Ishikawa (cell line): ENCODE data around the gene PSENEN.
A peak's percentile ranks its signal among the peaks of the same experiment; 100 is the strongest.

ENCODE experiments used
- CEBPB ChIP-seq: IDR thresholded peaks from 2 replicates; pipeline ENCODE4 v1.6.1; 2012
- CREB1 ChIP-seq: IDR thresholded peaks from 2 replicates; pipeline ENCODE4 v1.6.1; 2012; ENCODE audit warnings: low read depth
- EGR1 ChIP-seq: IDR thresholded peaks from 2 replicates; pipeline ENCODE4 v1.6.1; 2012
- EP300 ChIP-seq: IDR thresholded peaks from 2 replicates; pipeline ENCODE4 v1.6.1; 2012; ENCODE audit warnings: borderline replicate concordance
- FOXM1 ChIP-seq: IDR thresholded peaks from 2 replicates; pipeline ENCODE4 v1.6.1; 2012; ENCODE audit warnings: low read depth, borderline replicate concordance
- MAX ChIP-seq: IDR thresholded peaks from 2 replicates; pipeline ENCODE4 v1.6.1; 2012
- NFIC ChIP-seq: IDR thresholded peaks from 2 replicates; pipeline ENCODE4 v1.6.1; 2012
- RAD21 ChIP-seq: IDR thresholded peaks from 2 replicates; pipeline ENCODE4 v1.6.1; 2012; ENCODE audit warnings: low read depth
- REST ChIP-seq: IDR thresholded peaks from 2 replicates; pipeline ENCODE4 v1.6.1; 2012; ENCODE audit warnings: low read depth, mild to moderate bottlenecking
- TAF1 ChIP-seq: IDR thresholded peaks from 2 replicates; pipeline ENCODE4 v1.6.1; 2012; ENCODE audit warnings: low read depth, mild to moderate bottlenecking
- TCF12 ChIP-seq: IDR thresholded peaks from 2 replicates; pipeline ENCODE4 v1.6.1; 2012; ENCODE audit warnings: low read depth
- TEAD4 ChIP-seq: IDR thresholded peaks from 2 replicates; pipeline ENCODE4 v1.6.1; 2012
- USF1 ChIP-seq: IDR thresholded peaks from 2 replicates; pipeline ENCODE4 v1.6.1; 2012
- YY1 ChIP-seq: IDR thresholded peaks from 2 replicates; pipeline ENCODE4 v1.6.1; 2012; ENCODE audit warnings: low read depth
- ZBTB7A ChIP-seq: IDR thresholded peaks from 2 replicates; pipeline ENCODE4 v1.6.1; 2012; ENCODE audit warnings: low read depth

The PSENEN gene

GRCh38 chr19:35715981-35716800 lies 29.3 kb upstream of the PSENEN start:
- TF ChIP-seq EGR1 (no peak), USF1 (0 out of 2 replicates have a peak, but pooled peaks have one; percentile 4), MAX (peak; percentile 92)

GRCh38 chr19:35716801-35717664 lies 28.4 kb upstream of the PSENEN start:
- peak; percentile 26; the same call in 1 of the 2 replicates for TF ChIP-seq MAX
- peak; percentile 17; the same call in 1 of the 2 replicates for TF ChIP-seq USF1
- TF ChIP-seq EGR1: peak; percentile 94
- TF ChIP-seq TEAD4: no peak
- TF ChIP-seq CREB1: peak; percentile 17; the same call in 1 of the 2 replicates
- TF ChIP-seq TAF1: peak; percentile 31
- no peak for TF ChIP-seq CEBPB
- TF ChIP-seq YY1: peak; percentile 38
- peak; percentile 89; the same call in 1 of the 2 replicates for TF ChIP-seq ZBTB7A
- no peak for TF ChIP-seq EP300
- peak; percentile 71 for TF ChIP-seq RAD21
- peak; percentile 77 for TF ChIP-seq TCF12
- no peak for TF ChIP-seq FOXM1
- TF ChIP-seq REST: peak; percentile 20; the same call in 1 of the 2 replicates

GRCh38 chr19:35717665-35718344 lies 27.6 kb upstream of the PSENEN start, which contains the start of gene KMT2B:
KMT2B (plus strand) TSS chr19:35718003; CDS start chr19:35718019, 16 bp downstream.
- TF ChIP-seq MAX (no peak), RAD21 (no peak), EP300 (no peak), CREB1 (peak; percentile 25; the same call in 1 of the 2 replicates), NFIC (no peak), REST (no peak), CEBPB (no peak), YY1 (peak; percentile 83), TCF12 (peak; percentile 69; the same call in 1 of the 2 replicates), TEAD4 (no peak), EGR1 (no peak), ZBTB7A (no peak; the same call in 1 of the 2 replicates), FOXM1 (no peak), TAF1 (peak; percentile 3; the same call in 1 of the 2 replicates), USF1 (no peak; the same call in 1 of the 2 replicates)
